Stimulated activated CD8-positive, alpha-beta memory T cell treated with anti-CD3 and anti-CD28 coated beads, Interleukin-12 subunit alpha, Interleukin-12 subunit beta, amount 100 ng/mL, for 24 hours (primary cell): Measurements from ENCODE around the gene NANP.
"Not testable (repeated sequence)": the region's sequence is repeated elsewhere in the genome, so short reads cannot be mapped to it uniquely, and the experiment has no call there.

Source experiments
- DNase-seq: peaks from one replicate; pipeline ENCODE4 v3.0.0-alpha.2; 2020; ENCODE audit errors: extremely low read depth

NANP gene

GRCh38 chr20:25623736-25624499 lies at the start of gene NANP:
Gene NANP, minus strand, starts transcription at chr20:25624014. Its CDS starts 66 bp downstream, at chr20:25623948.
- DNase-seq, result peak; percentile 74

GRCh38 chr20:25672659-25673235 lies 48.9 kb upstream of the NANP start:
- DNase-seq, result no peak

DNA sequence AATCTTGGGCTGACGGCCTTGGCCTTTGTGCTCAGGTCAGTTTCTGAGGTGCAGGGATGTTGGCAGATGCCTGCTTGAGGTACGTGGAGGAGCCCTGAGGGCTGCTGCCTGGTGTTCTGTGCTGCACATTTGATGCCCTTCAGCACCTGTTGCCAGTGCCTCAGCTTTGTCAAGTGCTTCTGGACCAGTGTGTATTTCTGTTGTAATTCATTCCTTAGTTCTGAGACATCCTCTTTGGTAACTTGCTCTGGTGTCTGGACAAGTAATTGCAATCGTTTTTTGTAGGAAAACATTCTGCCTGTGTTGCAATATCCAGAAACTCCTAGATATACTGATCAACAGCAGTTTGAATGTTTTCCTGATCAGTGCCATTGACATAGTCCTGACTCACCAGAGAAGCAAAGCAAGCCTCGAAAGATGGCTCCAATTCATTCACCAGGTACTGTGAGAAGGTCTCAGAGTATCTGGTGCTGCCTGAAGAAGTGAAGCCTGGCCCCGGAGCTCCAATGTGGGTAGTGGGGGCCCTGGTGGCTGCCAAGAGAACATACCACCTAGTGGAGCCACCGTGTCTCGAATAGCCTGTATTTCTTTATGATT lies 46.1 kb upstream of the NANP start:
- DNase-seq, result no peak

- no peak for DNase-seq
Measured at GRCh38 chr20:25668446-25668845, 44.6 kb upstream of the NANP start.

GRCh38 chr20:25659999-25660398 lies 36.2 kb upstream of the NANP start:
- no peak for DNase-seq

DNA sequence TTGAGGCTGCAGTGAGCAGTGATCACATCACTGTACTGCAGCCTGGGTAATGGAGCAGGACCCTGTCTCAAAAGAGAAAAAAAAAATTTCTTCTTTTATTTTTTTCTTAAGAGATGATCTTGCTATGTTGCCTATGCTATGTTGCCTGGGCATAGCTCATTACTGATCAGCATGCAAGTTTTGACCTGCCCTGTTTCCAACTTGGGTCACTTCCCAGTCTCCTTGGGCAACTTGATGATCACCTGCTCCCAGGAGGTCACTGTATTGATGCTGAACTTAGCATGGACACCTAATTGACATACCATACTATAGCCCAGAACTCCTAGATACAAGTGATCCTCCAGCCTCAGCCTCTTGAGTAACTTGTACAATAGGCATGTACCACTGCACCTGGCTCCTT lies 30.7 kb upstream of the NANP start:
- DNase-seq, result no peak

DNA sequence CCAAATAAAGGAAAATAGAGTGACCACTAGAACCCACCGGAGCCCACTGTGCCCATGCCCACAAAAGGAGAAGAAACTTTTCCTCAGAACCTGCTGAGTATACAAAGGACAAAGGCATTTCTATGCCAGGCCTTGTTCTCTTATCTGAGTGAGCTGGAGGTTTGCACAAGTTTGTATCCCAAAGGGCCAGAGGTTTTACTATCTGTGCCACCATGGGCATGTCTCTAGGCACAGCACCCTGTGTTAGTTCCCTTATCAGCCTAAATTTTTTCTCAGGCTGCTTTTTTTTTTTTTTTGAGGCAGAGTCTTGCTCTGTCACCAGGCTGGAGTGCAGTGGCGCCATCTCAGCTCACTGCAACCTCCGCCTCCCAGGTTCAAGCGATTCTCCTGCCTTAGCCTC lies 29.1 kb upstream of the NANP start:
- DNase-seq, result not testable (repeated sequence)

GRCh38 chr20:25644814-25645213 lies 21.0 kb upstream of the NANP start:
- DNase-seq, result no peak

GRCh38 chr20:25643716-25644115 lies 19.9 kb upstream of the NANP start:
- no peak for DNase-seq

DNA sequence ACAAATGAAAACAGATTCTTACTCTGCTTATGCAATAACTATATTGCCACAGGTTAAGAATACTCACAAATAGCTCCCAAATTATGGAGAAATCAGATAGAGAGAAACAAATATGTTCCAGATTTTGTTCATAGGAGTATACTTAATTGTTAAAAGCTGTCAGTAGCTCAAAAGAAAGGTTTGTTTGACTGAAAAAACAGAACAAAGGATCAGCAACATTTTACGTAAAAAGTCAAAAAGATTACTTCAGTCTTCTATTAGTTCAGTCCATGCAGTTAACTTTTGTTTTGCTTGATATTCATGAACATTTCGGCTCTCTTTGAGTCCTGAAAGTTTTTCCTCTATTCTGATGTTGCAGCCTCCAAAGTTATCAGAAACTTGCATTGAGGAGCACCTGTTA lies 13.4 kb upstream of the NANP start:
- no peak for DNase-seq

DNA sequence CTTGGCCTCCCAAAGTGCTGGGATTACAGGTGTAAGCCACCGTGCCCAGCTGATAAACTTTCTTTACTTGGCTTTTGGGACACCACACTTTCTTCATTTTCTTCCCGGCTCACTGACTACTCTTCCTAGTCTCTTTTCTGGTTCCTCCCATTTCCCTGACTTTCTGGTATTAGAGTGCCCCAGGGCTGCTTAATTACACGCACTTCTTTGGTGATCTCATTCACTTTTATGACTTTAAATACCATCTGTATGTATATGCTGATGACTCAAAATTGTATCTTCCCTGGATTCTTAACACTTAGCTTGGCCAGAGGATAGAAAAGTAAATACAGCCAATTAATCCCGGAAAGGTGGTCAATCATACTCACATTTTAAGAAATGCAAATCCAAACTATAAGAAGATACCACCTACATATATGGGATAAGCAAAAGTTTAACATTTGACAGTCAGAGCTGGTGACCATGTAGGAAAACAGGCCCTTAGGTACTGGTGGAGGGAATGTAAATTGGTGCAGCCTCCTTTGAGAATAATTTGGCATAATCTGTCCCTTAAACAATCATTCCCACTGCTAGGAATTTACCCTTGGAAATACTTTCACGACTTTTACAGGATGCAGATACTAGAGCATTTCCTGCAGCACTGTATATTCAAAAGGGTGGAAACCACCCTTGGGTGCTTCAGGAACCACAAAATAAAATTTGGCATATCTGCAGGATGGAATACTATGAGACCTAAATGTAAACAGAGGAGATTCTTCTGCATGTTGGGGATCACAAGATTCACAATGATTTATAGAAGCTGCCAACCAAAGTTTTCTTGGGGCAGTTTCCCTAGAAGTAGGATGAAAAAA lies 9.4 kb upstream of the NANP start:
- DNase-seq, result no peak

DNA sequence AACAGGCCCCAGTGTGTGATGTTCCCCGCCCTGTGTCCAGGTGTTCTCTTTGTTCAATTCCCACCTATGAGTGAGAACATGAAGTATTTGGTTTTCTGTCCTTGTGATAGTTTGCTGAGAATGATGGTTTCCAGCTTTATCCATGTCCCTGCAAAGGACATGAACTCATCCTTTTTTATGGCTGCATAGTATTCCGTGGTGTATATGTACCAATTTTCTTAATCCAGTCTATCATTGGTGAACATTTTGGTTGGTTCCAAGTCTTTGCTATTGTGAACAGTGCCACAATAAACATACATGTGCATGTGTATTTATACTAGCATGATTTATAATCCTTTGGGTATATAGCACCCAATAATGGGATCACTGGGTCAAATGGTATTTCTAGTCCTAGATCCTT lies 6.8 kb upstream of the NANP start:
- not testable (repeated sequence) for DNase-seq

DNA sequence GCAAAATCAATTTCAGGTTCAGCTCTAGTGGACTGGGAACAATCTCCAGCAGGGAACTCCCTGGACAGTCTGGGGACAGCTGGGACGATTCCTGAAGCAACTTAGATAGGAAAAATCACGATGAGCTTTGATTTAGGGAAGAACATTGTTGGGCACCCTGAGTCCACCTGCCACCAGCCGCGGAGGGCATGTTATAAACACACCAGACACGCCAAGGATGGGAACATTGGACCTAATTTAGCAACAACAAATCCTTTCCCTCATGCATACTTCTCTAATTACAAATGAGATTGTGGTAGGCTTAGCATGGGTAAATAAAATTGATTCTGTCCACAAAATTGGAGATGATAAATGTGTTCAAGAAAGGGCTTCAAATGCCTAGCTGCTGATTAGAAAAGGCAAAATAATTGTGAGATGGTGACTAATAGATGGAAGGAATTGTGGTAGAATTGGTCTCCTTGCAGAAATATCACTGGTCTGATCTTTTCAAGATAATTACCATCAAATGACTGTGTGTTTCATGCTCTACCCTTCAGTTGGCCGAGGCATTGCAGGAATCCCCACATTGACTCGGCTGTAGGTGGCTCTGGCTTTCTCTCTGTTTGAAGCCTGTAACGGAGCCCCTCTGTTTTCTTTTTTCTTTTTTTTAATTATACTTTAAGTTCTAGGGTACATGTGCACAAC lies 6.1 kb upstream of the NANP start:
- DNase-seq, result no peak

GRCh38 chr20:25626779-25627178 lies 3.0 kb upstream of the NANP start:
- DNase-seq, result no peak

DNA sequence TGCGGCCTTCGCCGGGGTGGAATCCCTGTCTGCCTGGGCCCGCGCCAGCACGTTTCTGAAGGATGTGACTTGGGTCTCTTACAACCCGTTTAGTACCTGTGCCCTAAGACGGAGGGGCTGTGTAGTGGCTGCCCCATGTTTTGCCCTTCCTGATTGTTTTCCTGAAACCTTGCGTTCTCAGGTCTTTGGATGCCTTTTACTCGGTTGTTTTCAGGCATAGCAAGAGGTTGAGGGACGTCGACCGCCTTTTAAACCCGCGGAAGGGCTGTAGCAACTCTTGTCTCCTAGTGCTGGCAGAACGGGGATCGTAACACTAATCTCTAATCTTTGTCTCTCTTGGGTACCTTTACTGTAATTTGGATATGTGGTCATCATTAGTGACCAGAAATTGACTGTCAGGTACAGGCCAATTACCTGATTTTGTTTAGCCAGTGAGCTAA lies 706 bp upstream of the NANP start:
- DNase-seq, result no peak

- DNase-seq, result no peak
Measured at GRCh38 chr20:25623225-25623735, 534 bp downstream of the NANP start.

DNA sequence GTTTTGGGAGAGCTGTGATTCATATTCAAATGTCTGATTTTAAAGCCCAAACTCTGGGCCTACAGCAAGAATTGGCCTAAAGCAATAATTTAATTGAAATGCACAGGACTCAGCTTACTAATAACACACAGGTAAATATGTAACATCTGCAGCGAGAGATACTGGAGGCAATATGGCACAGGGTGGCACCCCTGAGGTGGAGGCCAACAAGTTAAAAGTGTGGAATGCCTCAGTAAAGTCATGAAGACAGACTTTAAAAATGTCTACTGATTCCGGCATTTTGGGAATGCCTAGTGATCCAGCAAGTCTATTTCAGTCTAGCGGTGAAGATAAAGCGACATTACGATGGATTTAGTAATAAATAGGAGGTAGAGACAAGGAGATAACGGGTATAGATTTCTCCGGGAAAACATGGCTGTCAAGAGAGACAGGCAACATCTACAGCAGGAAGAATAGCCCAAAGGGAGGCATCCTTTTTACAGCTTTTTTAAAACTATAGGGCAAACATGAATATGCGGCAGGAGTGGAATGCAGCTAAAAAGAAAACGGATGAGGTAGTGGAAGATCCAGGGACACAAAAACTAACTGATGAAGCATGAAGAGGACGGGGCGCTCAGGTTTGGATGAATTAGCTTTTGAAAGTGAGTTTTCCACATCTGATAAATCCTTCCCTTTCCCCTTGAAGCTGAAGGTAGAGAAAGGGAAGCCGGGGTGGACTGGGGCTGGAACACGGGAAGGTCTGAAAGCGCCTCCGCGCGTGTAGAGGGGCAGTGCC lies 1.2 kb downstream of the NANP start:
- no peak for DNase-seq

GRCh38 chr20:25622049-25622448 lies 1.8 kb downstream of the NANP start:
- no peak for DNase-seq

DNA sequence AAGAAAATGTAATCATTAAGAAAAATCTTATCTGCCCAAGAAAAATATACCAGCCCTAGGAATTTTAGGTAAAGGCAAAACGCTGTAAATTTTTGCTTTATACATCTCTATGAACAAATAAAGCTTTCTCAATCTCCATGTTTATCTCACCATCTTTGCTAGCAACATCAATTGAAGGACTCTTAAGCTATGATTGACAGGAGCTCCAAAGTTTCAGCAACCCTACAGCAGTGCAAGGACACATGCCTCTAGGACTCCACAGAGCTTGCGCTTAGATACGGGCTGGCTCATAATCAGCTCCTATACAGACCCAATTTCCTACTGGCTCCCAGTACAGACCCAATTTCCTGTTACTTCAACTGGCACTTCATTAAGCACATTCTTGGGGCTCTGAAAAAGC lies 4.3 kb downstream of the NANP start:
- no peak for DNase-seq

GRCh38 chr20:25608774-25609173 lies 15.0 kb downstream of the NANP start:
- DNase-seq, result no peak
